OCI-LY1 (cell line): ENCODE data around the gene EML6.
A peak's percentile ranks its signal among the peaks of the same experiment; 100 is the strongest.

Experiments used
- H2AFZ ChIP-seq: fragments of 200-600 bp; sonication (generic), shearing (Covaris generic); 2 replicates; pipeline ENCODE4 v1.6.0; 2014; ENCODE audit warnings: antibody characterized with exemption, mild to moderate bottlenecking, low read length
- H3F3A ChIP-seq: fragments of 200-600 bp; sonication (generic), shearing (Covaris generic); 2 replicates; pipeline ENCODE4 v1.6.0; 2014; ENCODE audit warnings: mild to moderate bottlenecking, antibody characterized with exemption, low read length, moderate library complexity; ENCODE audit not compliant: insufficient read depth
- H3K27ac ChIP-seq: fragments of 200-600 bp; sonication (generic); 2 replicates; pipeline ENCODE4 v1.5.1; 2014; ENCODE audit warnings: low read length, mixed run types, mild to moderate bottlenecking, low read depth; ENCODE audit not compliant: poor library complexity, severe bottlenecking
- H3K27me3 ChIP-seq: fragments of 200-600 bp; sonication (generic); 2 replicates; pipeline ENCODE4 v1.6.0; 2014; ENCODE audit warnings: antibody characterized with exemption, mild to moderate bottlenecking, low read length, moderate library complexity; ENCODE audit not compliant: insufficient read depth
- H3K36me3 ChIP-seq: fragments of 200-600 bp; sonication (generic); 2 replicates; pipeline ENCODE4 v1.6.1; 2014; ENCODE audit warnings: mild to moderate bottlenecking, antibody characterized with exemption, low read length, moderate library complexity, mixed read lengths; ENCODE audit not compliant: insufficient read depth
- H3K4me1 ChIP-seq: fragments of 200-600 bp; sonication (generic); 2 replicates; pipeline ENCODE4 v1.5.1; 2014; ENCODE audit warnings: mild to moderate bottlenecking, low read length, moderate library complexity; ENCODE audit not compliant: insufficient read depth, severe bottlenecking
- H3K4me2 ChIP-seq: fragments of 200-600 bp; sonication (generic), shearing (Covaris generic); 2 replicates; pipeline ENCODE4 v1.6.1; 2014; ENCODE audit warnings: low read length
- H3K4me3 ChIP-seq: fragments of 200-600 bp; sonication (generic); 2 replicates; pipeline ENCODE4 v1.5.1; 2014; ENCODE audit warnings: low read length, low read depth, mild to moderate bottlenecking, mixed read lengths; ENCODE audit not compliant: poor library complexity, severe bottlenecking
- H3K79me2 ChIP-seq: fragments of 200-600 bp; shearing (Covaris generic); 2 replicates; pipeline ENCODE4 v1.6.1; 2016; ENCODE audit warnings: mixed run types, low read length, mixed read lengths; ENCODE audit not compliant: insufficient read depth
- H3K9ac ChIP-seq: fragments of 200-600 bp; sonication (generic), shearing (Covaris generic); 2 replicates; pipeline ENCODE4 v1.6.1; 2014; ENCODE audit warnings: mild to moderate bottlenecking, low read length, mixed read lengths
- H3K9me2 ChIP-seq: fragments of 200-600 bp; sonication (generic), shearing (Covaris generic); 2 replicates; pipeline ENCODE4 v1.6.1; 2014; ENCODE audit warnings: low read depth, mild to moderate bottlenecking, low read length, mixed read lengths
- H3K9me3 ChIP-seq: fragments of 200-600 bp; shearing (Covaris generic); 2 replicates; pipeline ENCODE4 v1.6.1; 2014; ENCODE audit warnings: low read length, mixed read lengths
- H4K20me1 ChIP-seq: fragments of 200-600 bp; sonication (generic), shearing (Covaris generic); 2 replicates; pipeline ENCODE4 v1.6.0; 2016; ENCODE audit warnings: mild to moderate bottlenecking, low read length; ENCODE audit not compliant: insufficient read depth
- CTCF ChIP-seq: fragments of 200-600 bp; sonication (generic), shearing (Covaris generic); IDR thresholded peaks from 2 replicates; pipeline ENCODE4 v1.5.1; 2017; ENCODE audit warnings: mild to moderate bottlenecking, antibody characterized with exemption, low read length, moderate library complexity, mixed read lengths
- EZH2 ChIP-seq: fragments of 200-600 bp; sonication (generic), shearing (Covaris generic); IDR thresholded peaks from 2 replicates; pipeline ENCODE4 v1.8.0; 2017; ENCODE audit warnings: borderline replicate concordance, mixed run types, mild to moderate bottlenecking, antibody characterized with exemption, low read length, moderate library complexity, mixed read lengths

Gene EML6

GRCh38 chr2:54704688-54705605, 18.5 kb upstream of the EML6 start:
- H3F3A ChIP-seq: no peaks in the 10 kb centered on the region
- no peaks in the 10 kb centered on the region for H3K9me3 ChIP-seq
- no peaks in the 10 kb centered on the region for H3K27me3 ChIP-seq
- no peak overlapping the region for H3K9ac ChIP-seq
- no peaks in the 10 kb centered on the region for H4K20me1 ChIP-seq
- 0 out of 2 replicates have a peak overlapping the region, but pooled peaks have one; percentile 52 for H2AFZ ChIP-seq
- no peak overlapping the region for H3K27ac ChIP-seq
- no peaks in the 10 kb centered on the region for H3K36me3 ChIP-seq
- no peak for TF ChIP-seq EZH2
- TF ChIP-seq CTCF: peak; percentile 62
- peaks cover 18% of the 10 kb centered on the region for H3K4me1 ChIP-seq
- no peak overlapping the region for H3K4me3 ChIP-seq
- H3K79me2 ChIP-seq: no peaks in the 10 kb centered on the region
- H3K4me2 ChIP-seq: no peak overlapping the region
- no peaks in the 10 kb centered on the region for H3K9me2 ChIP-seq

GRCh38 chr2:54706622-54707021, 16.8 kb upstream of the EML6 start:
- Histone ChIP-seq H3K4me1 (peaks cover 18% of the 10 kb centered on the region), H3F3A (no peaks in the 10 kb centered on the region), H3K79me2 (no peaks in the 10 kb centered on the region), H2AFZ (no peak overlapping the region), H3K9me2 (no peaks in the 10 kb centered on the region), H3K4me2 (no peak overlapping the region), H4K20me1 (no peaks in the 10 kb centered on the region), H3K9me3 (no peaks in the 10 kb centered on the region), H3K27me3 (no peaks in the 10 kb centered on the region), H3K27ac (no peak overlapping the region), H3K36me3 (no peaks in the 10 kb centered on the region), H3K9ac (no peak overlapping the region), H3K4me3 (no peak overlapping the region)
- TF ChIP-seq EZH2 (no peak), CTCF (no peak)

- H3K9me3 ChIP-seq: no peaks in the 10 kb centered on the region
- no peaks in the 10 kb centered on the region for H4K20me1 ChIP-seq
- H3K79me2 ChIP-seq: no peaks in the 10 kb centered on the region
- no peak overlapping the region for H3K27ac ChIP-seq
- H3K36me3 ChIP-seq: no peaks in the 10 kb centered on the region
- H3K27me3 ChIP-seq: no peaks in the 10 kb centered on the region
- TF ChIP-seq CTCF: peak; percentile 30; the same call in 1 of the 2 replicates
- no peak for TF ChIP-seq EZH2
- H3K9me2 ChIP-seq: no peaks in the 10 kb centered on the region
- peak overlapping the region; percentile 49; the same call in 1 of the 2 replicates for H3K9ac ChIP-seq
- H3K4me3 ChIP-seq: peak overlapping the region; percentile 59
- H3K4me2 ChIP-seq: peak overlapping the region; percentile 76
- H3F3A ChIP-seq: no peaks in the 10 kb centered on the region
- H3K4me1 ChIP-seq: peaks cover 18% of the 10 kb centered on the region
- no peak overlapping the region for H2AFZ ChIP-seq
These were observed 14.7 kb upstream of the EML6 start for GRCh38 chr2:54708584-54709335.
